ENCODE measurements around the gene BRMS1.
A peak's percentile ranks its signal among the peaks of the same experiment; 100 is the strongest.

Gene BRMS1

DNA sequence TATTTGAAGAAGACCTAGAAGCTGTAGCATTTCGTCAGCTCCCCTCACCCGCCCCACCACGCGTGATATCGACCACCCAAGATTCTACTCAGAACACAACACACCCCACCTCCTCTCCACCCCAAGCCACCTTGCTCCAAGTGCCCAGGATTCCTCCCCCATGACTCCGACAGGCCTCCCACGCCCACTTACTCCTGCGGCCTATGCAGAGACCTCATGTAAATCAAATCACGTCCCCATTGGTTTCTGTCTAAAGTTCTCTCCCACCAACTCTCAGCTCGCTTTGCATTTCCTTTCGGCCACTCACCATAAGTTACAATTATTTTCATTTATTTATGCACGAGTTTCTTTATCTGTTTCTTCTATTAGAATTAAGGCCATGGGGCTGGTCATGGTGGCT is 42.2 kb downstream of the BRMS1 start:
- DNase-seq (ENCODE audit: low spot score): no peak

DNA sequence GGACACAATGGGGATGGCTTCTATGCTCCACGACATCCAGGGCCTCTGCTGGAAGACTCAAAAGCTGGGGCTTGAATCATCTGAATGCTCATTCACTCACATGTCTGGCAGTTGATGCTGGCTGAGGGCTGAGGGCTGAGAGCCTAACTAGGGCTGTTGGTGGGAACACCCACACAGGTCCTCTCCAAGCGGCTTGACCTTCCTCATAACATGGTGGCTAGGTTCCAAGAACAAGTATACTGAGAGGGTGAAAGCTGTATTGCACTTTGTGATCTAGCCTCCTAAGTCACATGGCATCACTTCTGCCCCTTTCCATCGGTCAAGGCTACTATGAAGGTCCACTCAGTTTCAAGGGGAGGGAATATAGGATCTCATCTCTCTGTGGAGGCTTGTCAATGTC is 45.7 kb downstream of the BRMS1 start:
- no peak for DNase-seq (ENCODE audit: low spot score)

DNA sequence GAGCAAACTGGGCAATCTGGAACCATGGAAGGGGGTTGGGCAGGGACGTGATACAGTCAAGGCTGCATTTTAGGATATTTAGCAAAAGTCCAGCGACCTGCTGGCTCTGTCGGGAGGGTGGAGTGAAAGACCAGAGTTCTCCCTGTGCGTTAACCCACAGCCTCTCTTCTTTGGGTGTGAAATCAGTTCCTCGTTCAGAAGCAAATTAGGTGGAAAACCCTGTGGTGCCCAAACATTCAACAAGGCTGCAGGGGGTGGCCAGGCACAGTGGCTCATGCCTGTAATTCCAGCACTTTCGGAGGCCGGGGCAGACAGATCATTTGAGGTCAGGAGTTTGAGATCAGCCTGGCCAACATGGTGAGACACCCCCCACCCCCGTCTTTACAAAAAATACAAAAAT is 47.3 kb downstream of the BRMS1 start:
- DNase-seq (ENCODE audit: low spot score): no peak

DNA sequence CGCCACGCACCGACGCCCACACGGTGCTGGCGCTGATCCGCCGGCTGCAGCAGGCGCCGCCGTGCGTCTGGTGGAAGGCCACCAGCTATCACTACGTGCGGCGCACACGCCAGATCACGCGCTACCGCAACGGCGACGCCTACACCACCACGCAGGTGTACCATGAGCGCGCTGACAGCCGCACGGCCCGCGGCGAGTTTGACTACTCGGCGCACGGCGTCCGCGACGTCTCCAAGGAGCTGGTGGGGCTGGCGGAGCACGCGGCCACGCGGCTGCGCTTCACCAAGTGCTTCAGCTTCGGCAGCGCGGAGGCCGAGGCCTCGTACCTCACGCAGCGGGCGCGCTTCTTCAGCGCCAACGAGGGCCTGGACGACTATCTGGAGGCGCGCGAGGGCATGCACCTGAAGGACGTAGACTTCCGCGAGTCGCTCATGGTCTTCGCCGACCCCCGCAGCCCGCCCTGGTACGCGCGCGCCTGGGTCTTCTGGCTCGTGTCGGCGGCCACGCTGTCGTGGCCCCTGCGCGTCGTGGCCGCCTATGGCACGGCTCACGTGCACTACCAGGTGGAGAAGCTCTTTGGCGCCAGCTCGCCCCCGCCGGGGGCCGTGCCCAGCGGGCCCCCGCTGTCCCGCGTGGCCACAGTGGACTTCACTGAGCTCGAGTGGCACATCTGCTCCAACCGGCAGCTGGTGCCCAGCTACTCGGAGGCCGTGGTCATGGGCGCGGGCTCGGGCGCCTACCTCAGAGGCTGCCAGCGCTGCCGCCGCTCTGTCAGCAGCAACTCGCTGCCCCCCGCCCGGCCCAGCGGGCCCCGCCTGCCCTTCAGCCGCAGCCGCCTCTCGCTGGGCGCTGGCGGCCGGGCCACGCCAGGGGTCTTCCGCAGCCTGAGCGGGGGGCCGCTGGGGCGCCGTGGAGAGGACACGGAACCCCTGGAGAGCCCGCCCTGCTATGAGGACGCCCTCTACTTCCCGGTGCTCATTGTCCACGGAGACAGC is 50.0 kb downstream of the BRMS1 start:
- no peak for DNase-seq (ENCODE audit: low spot score)

DNA sequence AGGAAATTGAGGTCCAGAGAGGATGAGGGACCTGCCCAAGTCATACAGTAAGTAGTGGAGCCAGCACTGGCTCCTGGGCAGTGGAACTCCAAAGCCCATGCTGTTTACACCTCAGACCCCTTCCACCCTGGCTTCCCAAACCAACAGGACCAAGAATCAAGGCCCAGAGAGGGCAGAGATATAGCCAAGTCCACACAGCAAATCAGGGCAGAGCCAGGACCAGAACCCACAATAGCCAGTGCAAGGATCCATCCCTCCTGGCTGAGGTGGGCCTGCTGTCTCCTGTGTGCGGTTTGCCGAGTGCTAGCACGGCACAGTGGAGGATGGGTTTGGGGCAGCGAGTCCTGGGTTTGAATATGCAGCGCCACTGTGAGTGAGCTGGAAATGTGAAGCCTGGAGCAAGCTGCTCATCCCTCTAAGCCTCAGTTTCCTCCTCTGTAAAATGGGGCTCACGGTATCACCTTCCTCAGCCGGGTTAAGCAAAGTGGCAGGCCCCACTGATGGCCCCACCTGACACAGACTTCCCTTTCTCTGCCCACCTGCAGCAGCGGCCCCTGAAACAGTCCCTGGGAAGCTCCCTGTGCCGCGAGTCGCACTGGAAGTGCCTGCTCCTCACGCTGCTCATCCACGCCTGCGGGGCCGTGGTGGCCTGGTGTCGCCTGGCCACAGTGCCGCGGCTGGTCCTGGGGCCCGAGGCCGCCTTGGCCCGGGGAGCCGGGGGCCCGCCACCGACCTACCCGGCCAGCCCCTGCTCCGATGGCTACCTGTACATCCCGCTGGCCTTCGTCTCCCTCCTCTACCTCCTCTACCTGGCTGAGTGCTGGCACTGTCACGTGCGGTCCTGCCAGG is 50.9 kb downstream of the BRMS1 start:
- no peak for DNase-seq (ENCODE audit: low spot score)

DNA sequence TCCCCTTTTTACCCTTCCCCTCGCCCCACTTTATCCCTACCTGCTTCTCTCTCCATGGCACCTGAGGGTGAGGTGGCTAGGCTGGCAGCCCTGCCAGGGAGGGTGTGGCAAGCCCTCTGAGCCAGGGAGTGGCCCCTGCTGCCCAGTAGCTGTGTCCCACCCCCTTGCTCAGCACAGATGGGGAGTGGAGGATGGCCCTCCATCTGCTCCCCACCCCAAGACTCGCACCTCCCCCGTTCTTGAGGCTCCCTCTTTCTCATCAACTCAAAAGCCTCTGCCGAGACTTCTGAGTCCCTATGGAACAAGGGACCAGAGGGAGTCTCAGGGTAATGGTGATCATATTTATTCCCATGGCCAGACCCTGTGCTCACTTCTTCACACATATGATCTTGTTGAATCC is 51.6 kb downstream of the BRMS1 start:
- no peak for DNase-seq (ENCODE audit: low spot score)

- no peak for DNase-seq (ENCODE audit: low spot score)
Observed at GRCh38 chr11:66292543-66293332, 52.2 kb downstream of the BRMS1 start.

- peak; percentile 14 for DNase-seq (ENCODE audit: low spot score)
Observed at GRCh38 chr11:66291706-66292542, 53.0 kb downstream of the BRMS1 start, which contains the start of gene TMEM151A. Gene TMEM151A (plus strand): TSS chr11:66291894. CDS start chr11:66292014, 120 bp downstream.

GRCh38 chr11:66291303-66291705 is 53.6 kb downstream of the BRMS1 start:
- no peak for DNase-seq (ENCODE audit: low spot score)

DNA sequence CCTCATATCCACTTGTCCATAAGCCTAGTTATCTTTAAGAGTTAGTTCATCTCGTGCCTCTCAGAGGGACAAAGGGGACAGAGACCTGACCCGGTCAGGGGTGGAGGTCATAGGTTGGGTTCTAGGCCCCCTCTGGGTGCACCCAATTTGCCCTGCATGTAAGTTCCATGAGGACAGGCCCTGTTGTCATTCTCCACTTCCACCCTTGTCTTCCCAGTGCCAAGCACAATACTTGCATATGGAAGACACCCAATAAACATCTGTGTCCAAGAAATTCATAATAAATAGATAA is 54.6 kb downstream of the BRMS1 start:
- DNase-seq (ENCODE audit: low spot score): no peak

DNA sequence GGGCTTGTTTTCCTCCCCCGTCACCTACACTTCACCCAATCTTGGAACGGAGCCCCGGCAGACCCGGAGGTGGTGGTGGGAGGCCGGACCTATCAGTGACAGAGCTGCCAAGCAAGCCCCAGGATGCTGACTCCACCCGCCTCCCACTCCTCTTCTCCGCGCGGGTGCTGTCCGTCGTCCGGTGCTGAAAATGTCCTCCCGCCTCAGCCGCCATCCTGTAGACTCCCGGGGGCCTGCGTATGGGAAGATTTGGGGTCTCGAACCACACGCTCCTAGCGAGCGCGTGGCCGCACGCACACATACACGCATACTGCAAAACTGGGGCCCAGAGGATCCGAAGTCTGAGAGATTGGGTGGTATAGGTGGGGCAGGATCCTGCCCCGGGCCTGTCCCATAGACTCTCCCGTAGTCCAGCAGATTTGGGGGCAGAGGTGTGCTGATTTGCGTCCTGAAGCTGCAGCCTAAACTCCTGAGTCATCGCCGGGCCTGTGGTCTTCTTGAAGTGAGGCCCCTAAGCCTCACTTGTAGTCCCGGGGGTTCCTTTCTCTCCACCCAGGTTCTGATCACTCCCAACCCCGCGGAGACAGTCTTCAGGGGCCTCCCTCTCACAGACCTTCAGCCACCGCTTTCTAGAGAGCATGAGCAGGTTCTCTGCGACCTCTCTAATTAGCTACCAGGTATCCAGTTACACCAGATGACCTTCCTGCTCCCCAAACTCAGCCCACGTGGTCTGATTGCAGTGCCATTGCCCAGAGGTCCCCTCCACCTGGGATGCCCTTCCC is 55.2 kb downstream of the BRMS1 start:
- DNase-seq (ENCODE audit: low spot score): no peak

GRCh38 chr11:66288671-66289547 is 56.0 kb downstream of the BRMS1 start, which contains the start of gene YIF1A:
Gene YIF1A (minus strand): TSS chr11:66289143. CDS start chr11:66288985, 158 bp downstream.
- peak; percentile 99 for DNase-seq (ENCODE audit: low spot score)

DNA sequence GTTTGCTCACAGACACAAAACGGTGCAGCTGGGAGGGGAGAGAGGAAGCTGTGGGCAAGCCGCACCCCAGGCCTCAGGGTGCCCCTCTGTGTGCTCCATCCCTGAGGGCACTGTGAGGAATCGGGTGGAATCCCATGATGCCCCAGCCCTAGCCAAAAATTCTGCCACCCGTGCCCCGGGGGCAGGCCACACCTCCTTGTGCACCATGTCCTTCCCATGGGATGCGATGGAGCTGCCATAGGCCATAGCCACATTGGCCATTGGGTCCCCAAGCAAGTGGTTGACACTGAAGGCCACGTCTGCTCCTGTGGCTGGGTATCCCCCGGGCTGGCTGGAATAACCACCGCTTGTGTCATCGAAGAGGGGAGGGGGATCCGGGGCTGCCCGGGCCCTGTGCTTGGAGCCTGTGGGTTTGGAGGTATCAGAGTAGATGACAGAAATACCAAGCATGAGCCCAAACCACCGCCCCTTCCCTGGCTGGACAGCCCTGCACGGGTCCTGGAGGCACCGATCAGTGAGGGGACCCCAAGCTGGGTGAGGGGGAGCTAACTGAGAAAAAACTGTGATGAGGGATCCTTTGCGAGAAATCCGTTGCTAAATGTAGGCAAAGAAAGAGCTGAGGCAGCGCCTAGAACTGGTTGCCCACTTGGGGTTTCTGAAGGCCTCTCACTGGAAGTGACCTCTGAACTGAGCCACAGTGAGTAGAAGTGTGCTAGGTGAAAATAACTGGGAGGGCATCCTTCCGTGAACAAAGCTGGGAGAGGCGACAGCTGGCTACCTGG is 56.8 kb downstream of the BRMS1 start:
- DNase-seq (ENCODE audit: low spot score): no peak
